A673 (cell line): ENCODE measurements around the gene KIAA0825.

ENCODE experiments used
- EZH2 ChIP-seq: fragments of 200-600 bp; sonication (generic); IDR thresholded peaks from 2 replicates; pipeline ENCODE4 v1.6.1; 2017; ENCODE audit warnings: borderline replicate concordance, low read depth, mild to moderate bottlenecking, mixed read lengths, antibody characterized with exemption, low read length; ENCODE audit not compliant: poor library complexity, severe bottlenecking
- TF ChIP-seq, protein P1 (sequence below): fragments of 300-800, 200-600 bp; sonication (generic); conservative IDR thresholded peaks from 2 replicates; pipeline ENCODE4 v1.5.1; 2017; ENCODE audit warnings: low read depth, mild to moderate bottlenecking, antibody characterized with exemption, low read length, moderate library complexity, mixed read lengths

DNA sequence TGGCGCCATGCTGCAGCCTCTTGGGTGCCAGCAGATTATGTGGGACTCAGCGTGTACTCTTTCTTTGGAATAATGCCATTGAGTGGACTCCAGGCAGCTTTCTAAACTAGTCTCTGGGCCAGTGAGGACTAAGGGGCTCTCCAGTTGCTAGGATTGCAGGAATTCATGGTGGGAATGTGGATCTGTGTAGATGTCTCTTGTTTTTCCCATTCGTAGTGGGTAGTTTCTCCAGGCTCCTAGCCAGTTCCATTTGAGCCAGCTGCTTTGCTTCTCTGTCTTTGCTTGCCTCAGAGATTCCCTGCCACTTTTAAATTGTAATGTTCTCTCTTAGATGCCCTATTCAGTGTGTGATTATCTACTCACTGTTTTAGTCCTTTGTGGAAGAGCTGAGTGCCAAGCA, 42.7 kb upstream of the KIAA0825 start:
- TF ChIP-seq, protein P1, sequence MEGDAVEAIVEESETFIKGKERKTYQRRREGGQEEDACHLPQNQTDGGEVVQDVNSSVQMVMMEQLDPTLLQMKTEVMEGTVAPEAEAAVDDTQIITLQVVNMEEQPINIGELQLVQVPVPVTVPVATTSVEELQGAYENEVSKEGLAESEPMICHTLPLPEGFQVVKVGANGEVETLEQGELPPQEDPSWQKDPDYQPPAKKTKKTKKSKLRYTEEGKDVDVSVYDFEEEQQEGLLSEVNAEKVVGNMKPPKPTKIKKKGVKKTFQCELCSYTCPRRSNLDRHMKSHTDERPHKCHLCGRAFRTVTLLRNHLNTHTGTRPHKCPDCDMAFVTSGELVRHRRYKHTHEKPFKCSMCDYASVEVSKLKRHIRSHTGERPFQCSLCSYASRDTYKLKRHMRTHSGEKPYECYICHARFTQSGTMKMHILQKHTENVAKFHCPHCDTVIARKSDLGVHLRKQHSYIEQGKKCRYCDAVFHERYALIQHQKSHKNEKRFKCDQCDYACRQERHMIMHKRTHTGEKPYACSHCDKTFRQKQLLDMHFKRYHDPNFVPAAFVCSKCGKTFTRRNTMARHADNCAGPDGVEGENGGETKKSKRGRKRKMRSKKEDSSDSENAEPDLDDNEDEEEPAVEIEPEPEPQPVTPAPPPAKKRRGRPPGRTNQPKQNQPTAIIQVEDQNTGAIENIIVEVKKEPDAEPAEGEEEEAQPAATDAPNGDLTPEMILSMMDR = no peak
- no peak for TF ChIP-seq EZH2
